HG02759 (cell line): Measurements from ENCODE around the gene CDH5.
"Not testable (repeated sequence)": the region's sequence is repeated elsewhere in the genome, so short reads cannot be mapped to it uniquely, and the experiment has no call there.

Experiments used
- ATAC-seq: cut with Tn5 transposase; IDR thresholded peaks from one replicate; pipeline ENCODE4 v1.9.1; 2021; ENCODE audit warnings: mild to moderate bottlenecking, moderate library complexity; ENCODE audit not compliant: unreplicated experiment

Gene CDH5

GRCh38 chr16:66366433-66367299 lies at the start of gene CDH5:
Gene CDH5 (plus strand): TSS chr16:66366691. CDS start chr16:66379338, 12,647 bp downstream.
- no peak for ATAC-seq

- ATAC-seq = no peak
Observed at GRCh38 chr16:66318505-66318904, 48.0 kb upstream of the CDH5 start.

GRCh38 chr16:66320774-66321173 lies 45.7 kb upstream of the CDH5 start:
- ATAC-seq = no peak

GRCh38 chr16:66322174-66322573 lies 44.3 kb upstream of the CDH5 start:
- peak; percentile 82 for ATAC-seq

GRCh38 chr16:66324815-66325515 lies 41.5 kb upstream of the CDH5 start:
- no peak for ATAC-seq

- no peak for ATAC-seq
Observed at GRCh38 chr16:66325717-66326376, 40.6 kb upstream of the CDH5 start.

GRCh38 chr16:66326991-66327513 lies 39.4 kb upstream of the CDH5 start:
- ATAC-seq = no peak

GRCh38 chr16:66328282-66328681 lies 38.2 kb upstream of the CDH5 start:
- ATAC-seq = no peak

GRCh38 chr16:66331464-66331863 lies 35.0 kb upstream of the CDH5 start:
- ATAC-seq = not testable (repeated sequence)

- ATAC-seq = no peak
Observed at GRCh38 chr16:66332634-66333610, 33.6 kb upstream of the CDH5 start.

GRCh38 chr16:66334853-66335574 lies 31.5 kb upstream of the CDH5 start:
- ATAC-seq = no peak

- no peak for ATAC-seq
Observed at GRCh38 chr16:66335704-66336329, 30.7 kb upstream of the CDH5 start.

GRCh38 chr16:66337463-66338188 lies 28.9 kb upstream of the CDH5 start:
- no peak for ATAC-seq

GRCh38 chr16:66342294-66342900 lies 24.1 kb upstream of the CDH5 start:
- ATAC-seq = peak; percentile 43

- ATAC-seq = no peak
Observed at GRCh38 chr16:66344533-66345145, 21.9 kb upstream of the CDH5 start.

GRCh38 chr16:66346221-66346620 lies 20.3 kb upstream of the CDH5 start:
- no peak for ATAC-seq

GRCh38 chr16:66352304-66352703 lies 14.2 kb upstream of the CDH5 start:
- no peak for ATAC-seq

GRCh38 chr16:66353055-66353454 lies 13.4 kb upstream of the CDH5 start:
- ATAC-seq = no peak
